Activated CD4-positive, alpha-beta memory T cell treated with anti-CD3 and anti-CD28 coated beads for 36 hours (primary cell): ENCODE measurements around the gene PNMA8A. TPM values are rescaled to one million over a fixed set of nuclear protein-coding genes. Genes with fewer than 3 reads are reported as not detected.
A peak's percentile ranks its signal among the peaks of the same experiment; 100 is the strongest.
"Not testable (repeated sequence)": the region's sequence is repeated elsewhere in the genome, so short reads cannot be mapped to it uniquely, and the experiment has no call there.

Experiments used
- CTCF ChIA-PET: fragments of 350-600 bp; sonication (Branson Sonifier 250); formaldehyde crosslinking; loops from one replicate; lab custom pipeline; 2021; ENCODE audit warnings: antibody characterized with exemption, inconsistent platforms; lab: Charles Lee
- POLR2A ChIA-PET: fragments of 350-600 bp; sonication (Branson Sonifier 250); formaldehyde crosslinking; loops from one replicate; lab custom pipeline; 2021; ENCODE audit warnings: antibody characterized with exemption; lab: Charles Lee
- DNase-seq: peaks from one replicate; pipeline ENCODE4 v3.0.0-alpha.2; 2020
- H3K27ac Mint-ChIP-seq: one replicate; pipeline ENCODE4 v1.8.0; 2021; ENCODE audit warnings: mixed read lengths
- H3K27me3 Mint-ChIP-seq: one replicate; pipeline ENCODE4 v1.8.0; 2021; ENCODE audit warnings: mixed read lengths
- H3K36me3 Mint-ChIP-seq: one replicate; pipeline ENCODE4 v1.8.0; 2021; ENCODE audit warnings: mixed read lengths
- H3K4me1 Mint-ChIP-seq: one replicate; pipeline ENCODE4 v1.8.0; 2021; ENCODE audit warnings: low read depth, mixed read lengths
- H3K4me3 Mint-ChIP-seq: one replicate; pipeline ENCODE4 v1.8.0; 2021; ENCODE audit warnings: mild to moderate bottlenecking, mixed read lengths
- H3K9me3 Mint-ChIP-seq: one replicate; pipeline ENCODE4 v1.8.0; 2021; ENCODE audit warnings: mixed read lengths
- intact Hi-C: fragments of 100-400 bp; cut with micrococcal nuclease; formaldehyde crosslinking; loops from one replicate; pipeline ENCODE4 v1.15.1; 2023
- total RNA-seq, 2 experiments: library from RNA; stranded (reverse); gene quantifications; one replicate each; pipeline ENCODE4 v1.2.3, GENCODE V29; 2021

Gene PNMA8A
- total RNA-seq, 2 experiments from 2014 or later = 0.17 to 0.44 TPM

GRCh38 chr19:46435689-46436088 is 35.7 kb downstream of the PNMA8A start:
- POLR2A ChIA-PET, DNase-seq, H3K27ac Mint-ChIP-seq, H3K4me3 Mint-ChIP-seq, H3K4me1 Mint-ChIP-seq, H3K9me3 Mint-ChIP-seq, intact Hi-C loops, H3K36me3 Mint-ChIP-seq, CTCF ChIA-PET: not testable (repeated sequence)
- peaks cover 25% of the 10 kb centered on the region for H3K27me3 Mint-ChIP-seq

- DNase-seq = no peak
- H3K4me3 Mint-ChIP-seq = no peak overlapping the region
- H3K27me3 Mint-ChIP-seq = peaks cover 28% of the 10 kb centered on the region
- H3K27ac Mint-ChIP-seq = no peak overlapping the region
- H3K9me3 Mint-ChIP-seq = no peaks in the 10 kb centered on the region
- H3K36me3 Mint-ChIP-seq = no peaks in the 10 kb centered on the region
- CTCF ChIA-PET = no interaction called here
- H3K4me1 Mint-ChIP-seq = no peaks in the 10 kb centered on the region
- POLR2A ChIA-PET = no interaction called here
- intact Hi-C loops = no loop called here
These were observed 36.4 kb downstream of the PNMA8A start for GRCh38 chr19:46435009-46435408.

GRCh38 chr19:46433470-46433869 is 37.9 kb downstream of the PNMA8A start:
- intact Hi-C loops, H3K4me3 Mint-ChIP-seq, POLR2A ChIA-PET, H3K4me1 Mint-ChIP-seq, DNase-seq, H3K36me3 Mint-ChIP-seq, H3K27ac Mint-ChIP-seq, H3K9me3 Mint-ChIP-seq: not testable (repeated sequence)
- CTCF ChIA-PET = interaction anchor here (1.1 kb wide), 1 partner anchor 24 kb away, joined by 3 read pairs; no protein-coding TSS in a partner anchor
- peaks cover 39% of the 10 kb centered on the region for H3K27me3 Mint-ChIP-seq

- no peak for DNase-seq
- Mint-ChIP-seq H3K4me1 (peaks cover 25% of the 10 kb centered on the region), H3K9me3 (no peaks in the 10 kb centered on the region), H3K27ac (no peak overlapping the region), H3K27me3 (peaks cover 55% of the 10 kb centered on the region), H3K4me3 (no peak overlapping the region), H3K36me3 (no peaks in the 10 kb centered on the region)
- POLR2A ChIA-PET = no interaction called here
- CTCF ChIA-PET = interaction anchor here (0.6 to 1.0 kb wide), 3 partner anchors 27 to 36 kb away, joined by 3 read pairs; no protein-coding TSS in a partner anchor
- intact Hi-C loops = no loop called here
These were observed 39.5 kb downstream of the PNMA8A start for GRCh38 chr19:46431824-46432223.

GRCh38 chr19:46429999-46430398 is 41.4 kb downstream of the PNMA8A start:
- CTCF ChIA-PET = interaction anchor here (0.9 kb wide), 1 partner anchor 27 kb away, joined by 3 read pairs; no protein-coding TSS in a partner anchor
- no peaks in the 10 kb centered on the region for H3K9me3 Mint-ChIP-seq
- DNase-seq = no peak
- POLR2A ChIA-PET = no interaction called here
- intact Hi-C loops = no loop called here
- no peak overlapping the region for H3K4me3 Mint-ChIP-seq
- peaks cover 64% of the 10 kb centered on the region for H3K27me3 Mint-ChIP-seq
- H3K36me3 Mint-ChIP-seq = no peaks in the 10 kb centered on the region
- no peak overlapping the region for H3K27ac Mint-ChIP-seq
- H3K4me1 Mint-ChIP-seq = peaks cover 33% of the 10 kb centered on the region

- H3K27me3 Mint-ChIP-seq = peaks cover 62% of the 10 kb centered on the region
- no peaks in the 10 kb centered on the region for H3K9me3 Mint-ChIP-seq
- H3K36me3 Mint-ChIP-seq = no peaks in the 10 kb centered on the region
- ChIA-PET POLR2A (no interaction called here), CTCF (no interaction called here)
- H3K4me3 Mint-ChIP-seq = peak within 1 kb of the TSS; percentile 38
- intact Hi-C loops = no loop called here
- no peak within 1 kb of the TSS for H3K27ac Mint-ChIP-seq
- peak; percentile 72 for DNase-seq
- H3K4me1 Mint-ChIP-seq = peaks cover 33% of the 10 kb centered on the region
These were observed 42.9 kb downstream of the PNMA8A start, which contains the start of gene PNMA8C for GRCh38 chr19:46428239-46429135. PNMA8C (minus strand) TSS chr19:46428936; CDS start chr19:46428359, 577 bp downstream.

- Mint-ChIP-seq H3K4me3 (no peak overlapping the region), H3K27ac (no peak overlapping the region), H3K27me3 (peaks cover 68% of the 10 kb centered on the region), H3K4me1 (peaks cover 33% of the 10 kb centered on the region), H3K36me3 (no peaks in the 10 kb centered on the region), H3K9me3 (no peaks in the 10 kb centered on the region)
- ChIA-PET POLR2A (interaction anchor here (0.9 kb wide), 1 partner anchor 39 kb away, joined by 4 read pairs; no protein-coding TSS in a partner anchor), CTCF (no interaction called here)
- intact Hi-C loops = no loop called here
- DNase-seq = no peak
These were observed 43.8 kb downstream of the PNMA8A start for GRCh38 chr19:46427518-46428045.

- H3K27me3 Mint-ChIP-seq = peaks cover 66% of the 10 kb centered on the region
- intact Hi-C loops = no loop called here
- ChIA-PET POLR2A (no interaction called here), CTCF (interaction anchor here (0.9 kb wide), 1 partner anchor 40 kb away, joined by 3 read pairs; no protein-coding TSS in a partner anchor)
- DNase-seq = peak; percentile 56
- no peaks in the 10 kb centered on the region for H3K9me3 Mint-ChIP-seq
- H3K4me3 Mint-ChIP-seq = peak overlapping the region; percentile 60
- no peak overlapping the region for H3K27ac Mint-ChIP-seq
- H3K36me3 Mint-ChIP-seq = no peaks in the 10 kb centered on the region
- H3K4me1 Mint-ChIP-seq = peaks cover 33% of the 10 kb centered on the region
These were observed 44.7 kb downstream of the PNMA8A start for GRCh38 chr19:46426506-46427162.

GRCh38 chr19:46426035-46426505 is 45.3 kb downstream of the PNMA8A start:
- Mint-ChIP-seq H3K4me1 (peaks cover 33% of the 10 kb centered on the region), H3K27ac (no peak overlapping the region), H3K9me3 (no peaks in the 10 kb centered on the region), H3K4me3 (peak overlapping the region; percentile 60), H3K36me3 (no peaks in the 10 kb centered on the region), H3K27me3 (peaks cover 63% of the 10 kb centered on the region)
- intact Hi-C loops = no loop called here
- no peak for DNase-seq
- ChIA-PET CTCF (interaction anchor here (1.9 kb wide), 1 partner anchor 30 kb away, joined by 6 read pairs; no protein-coding TSS in a partner anchor), POLR2A (no interaction called here)

- Mint-ChIP-seq H3K27me3 (peaks cover 49% of the 10 kb centered on the region), H3K4me1 (peaks cover 22% of the 10 kb centered on the region), H3K36me3 (no peaks in the 10 kb centered on the region), H3K4me3 (no peak overlapping the region), H3K9me3 (no peaks in the 10 kb centered on the region), H3K27ac (no peak overlapping the region)
- intact Hi-C loops = no loop called here
- no peak for DNase-seq
- ChIA-PET CTCF (no interaction called here), POLR2A (no interaction called here)
These were observed 48.2 kb downstream of the PNMA8A start for GRCh38 chr19:46423188-46423587.

- Mint-ChIP-seq H3K4me1 (peaks cover 13% of the 10 kb centered on the region), H3K36me3 (no peaks in the 10 kb centered on the region), H3K9me3 (no peaks in the 10 kb centered on the region), H3K4me3 (no peak overlapping the region), H3K27me3 (peaks cover 45% of the 10 kb centered on the region), H3K27ac (no peak overlapping the region)
- intact Hi-C loops = no loop called here
- CTCF ChIA-PET = no interaction called here
- POLR2A ChIA-PET = no interaction called here
- no peak for DNase-seq
These were observed 49.0 kb downstream of the PNMA8A start for GRCh38 chr19:46422344-46422743.

- ChIA-PET CTCF (no interaction called here), POLR2A (no interaction called here)
- H3K27ac Mint-ChIP-seq = no peak overlapping the region
- no peaks in the 10 kb centered on the region for H3K9me3 Mint-ChIP-seq
- no peak for DNase-seq
- peaks cover 46% of the 10 kb centered on the region for H3K27me3 Mint-ChIP-seq
- intact Hi-C loops = no loop called here
- H3K4me3 Mint-ChIP-seq = no peak overlapping the region
- H3K4me1 Mint-ChIP-seq = peaks cover 3% of the 10 kb centered on the region
- no peaks in the 10 kb centered on the region for H3K36me3 Mint-ChIP-seq
These were observed 51.3 kb downstream of the PNMA8A start for GRCh38 chr19:46420056-46420455.
